HL-60 (cell line): ENCODE measurements around the gene BPGM.

ENCODE experiments used
- POLR2AphosphoS5 ChIP-seq: IDR thresholded peaks from 2 replicates; pipeline ENCODE4 v1.6.1; 2012; ENCODE audit warnings: low read depth
- TF ChIP-seq, protein P1 (sequence below): IDR thresholded peaks from one replicate; pipeline ENCODE4 v1.5.1; 2011; ENCODE audit warnings: low read length, control low read depth, inconsistent platforms; ENCODE audit not compliant: insufficient read depth

DNA sequence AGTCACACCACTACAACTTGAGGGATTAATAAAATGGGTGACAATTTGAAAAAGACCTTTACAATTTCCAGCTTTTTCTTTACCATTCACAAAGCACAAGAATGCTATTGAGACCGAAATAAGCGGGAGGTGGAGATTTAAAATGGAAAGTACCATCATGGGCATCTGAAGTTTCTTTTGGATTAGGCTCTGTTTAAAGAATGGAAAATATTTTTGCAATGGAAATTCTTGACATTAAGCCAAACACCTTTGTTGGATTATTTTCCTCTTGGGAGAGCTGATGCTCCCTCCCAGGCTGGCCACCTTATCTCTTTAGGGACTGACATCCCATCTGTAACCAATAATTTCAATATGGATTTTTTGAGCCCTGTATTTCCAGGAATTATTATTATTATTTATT lies 62.5 kb downstream of the BPGM start:
- TF ChIP-seq POLR2AphosphoS5 = no peak
- TF ChIP-seq, protein P1, sequence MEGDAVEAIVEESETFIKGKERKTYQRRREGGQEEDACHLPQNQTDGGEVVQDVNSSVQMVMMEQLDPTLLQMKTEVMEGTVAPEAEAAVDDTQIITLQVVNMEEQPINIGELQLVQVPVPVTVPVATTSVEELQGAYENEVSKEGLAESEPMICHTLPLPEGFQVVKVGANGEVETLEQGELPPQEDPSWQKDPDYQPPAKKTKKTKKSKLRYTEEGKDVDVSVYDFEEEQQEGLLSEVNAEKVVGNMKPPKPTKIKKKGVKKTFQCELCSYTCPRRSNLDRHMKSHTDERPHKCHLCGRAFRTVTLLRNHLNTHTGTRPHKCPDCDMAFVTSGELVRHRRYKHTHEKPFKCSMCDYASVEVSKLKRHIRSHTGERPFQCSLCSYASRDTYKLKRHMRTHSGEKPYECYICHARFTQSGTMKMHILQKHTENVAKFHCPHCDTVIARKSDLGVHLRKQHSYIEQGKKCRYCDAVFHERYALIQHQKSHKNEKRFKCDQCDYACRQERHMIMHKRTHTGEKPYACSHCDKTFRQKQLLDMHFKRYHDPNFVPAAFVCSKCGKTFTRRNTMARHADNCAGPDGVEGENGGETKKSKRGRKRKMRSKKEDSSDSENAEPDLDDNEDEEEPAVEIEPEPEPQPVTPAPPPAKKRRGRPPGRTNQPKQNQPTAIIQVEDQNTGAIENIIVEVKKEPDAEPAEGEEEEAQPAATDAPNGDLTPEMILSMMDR = no peak
